GM19455 (cell line): Measurements from ENCODE around the gene GPR156.
"Not testable (repeated sequence)": the region's sequence is repeated elsewhere in the genome, so short reads cannot be mapped to it uniquely, and the experiment has no call there.

Source experiments
- ATAC-seq: cut with Tn5 transposase; IDR thresholded peaks from one replicate; pipeline ENCODE4 v1.9.1; 2021; ENCODE audit not compliant: unreplicated experiment

The GPR156 gene

DNA sequence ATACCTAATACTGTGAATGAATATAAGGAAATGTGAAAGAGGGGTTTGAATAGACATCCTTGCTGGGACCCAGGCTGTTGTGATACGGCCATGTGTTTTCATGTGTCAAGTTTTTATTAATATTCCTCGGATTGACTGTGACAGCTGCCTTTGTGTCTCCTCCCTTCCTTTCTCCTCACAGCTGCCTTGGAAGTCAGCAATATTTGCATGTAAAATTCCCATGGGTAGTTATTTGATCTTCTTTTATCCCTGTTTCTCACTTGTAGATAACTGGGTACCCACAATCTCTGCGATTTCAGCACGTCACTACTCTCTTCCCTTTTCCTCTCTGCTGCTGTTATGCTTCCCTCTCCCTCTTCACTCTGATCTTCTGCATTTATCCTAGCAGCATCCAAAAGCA lies 9.4 kb downstream of the GPR156 start:
- ATAC-seq: no peak

DNA sequence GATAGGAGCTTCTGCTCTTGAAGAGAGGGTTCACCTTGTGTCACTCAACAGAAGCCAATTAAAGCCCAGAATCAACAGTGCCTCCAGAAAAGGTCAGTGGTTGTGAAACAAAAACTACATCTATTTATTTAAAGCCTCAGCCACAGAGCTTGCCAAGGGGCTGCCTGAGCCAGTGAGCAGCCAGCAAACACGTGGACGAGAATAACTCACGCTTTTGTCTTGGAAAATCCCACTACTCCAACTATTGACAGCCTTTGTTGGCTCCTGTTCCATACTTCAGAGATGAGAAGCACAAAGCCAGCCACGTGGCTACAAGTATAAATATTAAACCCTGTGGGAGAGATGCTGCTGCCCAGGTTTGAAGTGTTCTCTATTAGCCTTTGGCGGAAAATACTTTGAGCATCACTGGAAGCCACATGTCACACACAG lies 10.3 kb downstream of the GPR156 start:
- ATAC-seq: no peak

DNA sequence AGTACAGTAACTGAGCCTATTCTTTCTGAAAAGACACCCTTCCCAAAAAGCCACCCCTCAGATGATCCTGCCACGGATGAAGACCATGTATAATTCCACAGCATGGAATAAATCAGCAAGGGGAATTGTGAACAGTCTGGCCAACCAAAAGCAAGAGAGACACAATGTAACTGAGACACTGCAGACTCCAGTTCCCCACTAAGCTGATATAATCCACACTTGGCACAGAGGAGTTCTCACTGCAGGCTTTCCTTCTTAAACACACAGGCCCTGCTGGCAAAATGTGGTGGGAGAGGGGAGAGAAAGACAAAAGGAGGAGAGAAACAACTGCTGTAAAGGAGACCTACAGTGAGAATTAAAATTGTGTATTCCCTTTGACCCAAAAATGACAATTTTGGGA lies 12.7 kb downstream of the GPR156 start:
- ATAC-seq: no peak

DNA sequence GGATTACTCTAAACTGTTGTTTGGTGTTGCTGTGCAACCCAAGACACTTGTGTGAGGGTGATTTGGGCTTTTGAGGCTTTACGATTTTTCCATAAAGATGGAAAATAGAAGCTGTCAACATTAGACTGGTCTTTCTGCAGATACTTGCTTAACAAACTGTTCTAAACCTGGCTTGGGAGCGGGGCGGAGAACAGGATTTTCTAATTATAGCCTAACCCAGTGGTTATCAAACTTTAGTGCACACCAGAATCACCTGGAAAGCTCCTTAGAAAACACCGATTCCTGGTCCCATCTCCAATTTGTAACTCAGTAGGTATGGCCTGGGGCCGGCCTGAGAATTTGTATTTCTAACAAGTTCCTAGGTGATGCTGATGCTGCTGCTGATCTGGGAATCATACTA lies 19.0 kb downstream of the GPR156 start:
- no peak for ATAC-seq

DNA sequence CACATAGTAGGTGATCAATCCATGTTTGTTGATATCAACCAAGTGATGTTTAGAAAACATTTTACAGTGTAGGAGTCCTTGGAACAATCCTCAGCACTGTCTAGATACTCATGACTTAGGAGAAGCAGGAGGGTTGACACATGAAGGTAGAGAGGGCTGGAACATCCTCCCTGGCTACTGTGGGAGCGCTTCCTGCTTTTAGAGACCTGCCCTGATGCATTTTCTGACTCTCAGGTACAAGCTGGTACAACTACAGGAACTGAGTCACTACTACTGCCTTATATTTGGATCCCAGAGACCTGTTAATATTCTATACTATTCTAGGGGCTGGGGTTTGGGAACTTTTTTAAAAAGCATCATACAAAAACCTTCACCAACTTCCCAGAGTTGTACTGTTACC lies 20.1 kb downstream of the GPR156 start:
- no peak for ATAC-seq

GRCh38 chr3:120263792-120264191 lies 21.2 kb downstream of the GPR156 start:
- no peak for ATAC-seq

GRCh38 chr3:120258009-120258408 lies 27.0 kb downstream of the GPR156 start:
- ATAC-seq: no peak

GRCh38 chr3:120245386-120245785 lies 39.6 kb downstream of the GPR156 start:
- no peak for ATAC-seq

DNA sequence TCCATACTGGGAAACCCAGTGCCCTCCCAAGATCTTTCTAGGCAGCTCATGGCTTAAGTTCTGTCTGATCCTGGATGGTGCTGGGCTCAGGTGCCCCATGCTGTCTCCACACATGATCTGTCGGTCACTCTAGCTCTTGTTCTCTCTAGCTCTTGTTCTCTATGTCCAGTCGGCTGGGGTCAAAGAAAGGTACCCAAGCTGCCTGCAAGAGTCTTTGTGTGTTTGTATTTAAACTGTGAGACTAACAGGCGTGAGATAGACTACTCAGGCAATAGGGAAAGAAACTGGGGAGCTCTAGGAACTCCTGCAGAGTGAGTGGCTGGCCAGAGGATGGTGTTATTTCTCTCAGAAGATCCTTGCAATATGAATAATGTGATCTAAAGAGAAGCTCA lies 40.2 kb downstream of the GPR156 start:
- ATAC-seq: no peak

DNA sequence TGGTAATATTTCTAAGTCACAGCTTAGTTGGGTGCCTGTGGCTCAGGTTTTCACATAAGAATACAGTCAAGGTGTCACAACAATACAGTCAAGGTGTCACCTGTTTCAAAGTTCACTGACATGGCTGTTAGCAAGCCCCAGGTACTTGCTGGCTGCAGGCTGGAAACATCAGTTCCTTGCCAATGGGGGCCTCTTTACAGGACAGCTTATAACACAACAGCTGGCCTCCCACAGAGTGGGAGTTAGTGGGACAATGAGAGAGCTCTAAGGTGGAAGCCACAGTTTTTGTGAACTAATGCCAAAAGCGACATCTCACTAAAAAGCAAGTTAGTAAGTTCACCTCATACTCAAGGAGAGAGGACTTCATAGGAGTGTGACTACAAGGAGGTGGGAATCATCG lies 45.4 kb downstream of the GPR156 start:
- ATAC-seq: no peak

GRCh38 chr3:120227710-120228347 lies 57.2 kb downstream of the GPR156 start:
- no peak for ATAC-seq

- no peak for ATAC-seq
Observed at GRCh38 chr3:120224237-120224636, 60.8 kb downstream of the GPR156 start.

DNA sequence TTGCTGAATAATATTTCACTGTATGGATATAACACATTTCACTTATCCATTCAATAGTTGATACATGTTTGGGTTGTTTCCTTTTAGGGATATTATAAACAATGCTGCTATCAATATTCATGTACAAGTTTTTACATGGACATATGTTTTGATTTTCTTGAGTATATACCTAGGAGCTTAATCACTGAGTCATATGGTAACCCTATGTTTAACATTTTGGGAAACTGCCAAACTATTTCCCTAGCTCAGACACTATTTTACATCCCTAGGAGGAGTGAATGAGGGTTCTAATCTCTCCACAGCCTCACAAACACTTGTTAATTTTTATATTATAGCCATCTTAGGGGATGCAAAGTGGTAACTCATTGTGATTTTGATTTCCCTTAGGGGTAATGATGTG lies 66.0 kb downstream of the GPR156 start:
- ATAC-seq: no peak

DNA sequence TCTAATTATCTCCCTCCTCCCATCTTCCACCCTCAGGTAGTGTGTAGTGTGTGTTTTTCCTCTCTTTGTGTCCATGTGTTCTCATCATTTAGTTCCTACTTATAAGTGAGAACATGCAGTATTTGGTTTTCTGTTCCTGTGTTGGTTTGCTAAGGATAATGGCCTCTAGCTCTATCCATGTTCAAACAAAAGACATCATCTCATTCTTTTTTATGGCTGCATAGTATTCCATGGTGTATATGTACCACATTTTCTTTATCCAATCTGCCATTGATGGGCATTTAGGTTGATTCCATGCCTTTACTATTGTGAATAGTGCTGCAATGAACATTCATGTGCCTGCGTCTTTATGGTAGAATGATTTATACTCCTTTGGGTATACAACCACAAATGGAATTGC lies 68.4 kb downstream of the GPR156 start:
- not testable (repeated sequence) for ATAC-seq

- no peak for ATAC-seq
Observed at GRCh38 chr3:120214176-120214575, 70.8 kb downstream of the GPR156 start.

DNA sequence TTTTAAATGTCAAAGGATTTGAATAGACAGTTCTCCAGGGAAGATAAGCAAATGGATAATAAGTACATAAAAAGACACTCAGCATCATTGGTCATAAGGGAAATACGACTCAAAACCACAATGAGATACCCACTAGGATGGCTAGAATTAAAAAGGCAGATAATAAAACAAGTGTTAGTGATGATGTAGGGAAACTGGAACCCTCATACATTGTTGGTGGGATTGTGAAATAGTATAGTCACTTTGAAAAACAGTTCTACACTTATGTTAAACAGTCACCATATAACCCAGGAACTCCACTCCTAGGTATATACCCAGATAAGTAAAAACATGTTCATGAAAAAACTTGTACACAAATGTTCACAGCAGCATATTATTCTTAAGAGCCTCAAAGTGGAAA lies 72.5 kb downstream of the GPR156 start:
- ATAC-seq: no peak

DNA sequence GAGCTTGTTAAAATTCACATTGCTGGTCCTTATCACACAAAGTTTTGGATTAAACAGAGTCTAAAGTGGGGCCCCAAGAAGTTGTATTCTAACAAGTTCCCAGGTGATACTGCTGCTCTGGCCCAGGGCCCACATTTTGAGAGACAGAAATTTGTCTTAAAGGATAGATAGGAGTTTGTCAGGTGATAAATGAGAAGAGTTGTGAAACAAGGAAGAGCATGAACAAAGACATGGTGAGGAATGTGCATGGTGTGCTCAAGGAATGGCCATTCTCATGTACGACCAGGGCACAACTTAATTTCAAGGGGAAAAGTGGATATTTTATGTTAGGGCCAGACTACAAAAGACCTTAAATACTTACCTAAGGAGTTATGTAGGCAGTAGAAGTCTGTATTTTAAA lies 75.6 kb downstream of the GPR156 start:
- no peak for ATAC-seq

GRCh38 chr3:120204338-120204737 lies 80.7 kb downstream of the GPR156 start:
- no peak for ATAC-seq

GRCh38 chr3:120203621-120204020 lies 81.4 kb downstream of the GPR156 start:
- ATAC-seq: no peak

DNA sequence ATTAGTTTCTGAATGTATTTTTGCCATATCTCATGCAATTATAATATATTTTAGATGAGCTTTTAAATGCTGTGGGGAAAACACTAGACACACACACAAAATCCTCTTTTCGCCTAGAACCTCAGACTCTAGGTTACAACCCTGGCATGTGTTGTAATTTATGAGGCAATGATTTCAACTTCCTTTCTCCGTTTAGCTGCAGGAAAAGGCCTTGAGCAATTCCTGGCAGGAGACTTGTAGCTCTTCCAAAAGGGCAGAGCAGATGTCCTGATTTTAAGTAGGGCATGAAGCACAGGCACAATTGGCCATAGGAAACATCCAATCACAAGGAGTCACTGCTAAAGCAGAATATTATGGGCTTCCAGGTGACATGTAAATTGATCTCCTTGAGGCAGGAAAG lies 82.0 kb downstream of the GPR156 start:
- no peak for ATAC-seq

GRCh38 chr3:120202363-120202762 lies 82.7 kb downstream of the GPR156 start:
- no peak for ATAC-seq

- no peak for ATAC-seq
Observed at GRCh38 chr3:120200493-120201235, 84.4 kb downstream of the GPR156 start.
